Thoracic aorta (tissue), 2 donors: ENCODE measurements around the gene PFDN6. TPM values are rescaled to one million over a fixed set of nuclear protein-coding genes. Genes with fewer than 3 reads are reported as not detected.

Experiments
- ATAC-seq: fragments of 150-250 bp; one replicate; pipeline ENCODE4 v1.8.0; 2017; ENCODE audit warnings: low read depth; ENCODE audit not compliant: insufficient number of reproducible peaks, low FRiP score
- DNase-seq: peaks from one replicate; pipeline ENCODE4 v3.0.0-alpha.2; 2020; ENCODE audit warnings: low spot score
- H3K27ac ChIP-seq, 2 donors: fragments of 200-600 bp; sonication (generic); 1 replicate in 1 of 2; 2 replicates in 1 of 2; pipeline ENCODE4 v1.5.1; 2016; ENCODE audit warnings: mild to moderate bottlenecking in 2 of 2, moderate library complexity in 2 of 2
- H3K27me3 ChIP-seq: fragments of 200-600 bp; sonication (generic); replicated peaks from 2 replicates; pipeline ENCODE4 v1.6.0; 2016; ENCODE audit warnings: mild to moderate bottlenecking; ENCODE audit not compliant: insufficient read depth
- H3K36me3 ChIP-seq: fragments of 200-600 bp; sonication (generic); one replicate; pipeline ENCODE4 v1.5.1; 2016
- H3K4me1 ChIP-seq, 2 donors: fragments of 200-600 bp; sonication (generic); 1 replicate in 1 of 2; 2 replicates in 1 of 2; pipeline versions ENCODE4 v1.5.1 to v1.6.0; 2016; ENCODE audit warnings: low read depth in 2 of 2, mild to moderate bottlenecking in 1 of 2; ENCODE audit not compliant: control insufficient read depth in 1 of 2
- H3K4me3 ChIP-seq: fragments of 200-600 bp; sonication (generic); 2 replicates; pipeline ENCODE4 v1.5.1; 2016; ENCODE audit warnings: mild to moderate bottlenecking
- H3K9me3 ChIP-seq: fragments of 200-600 bp; sonication (generic); 2 replicates; pipeline ENCODE4 v1.5.1; 2016
- total RNA-seq, 2 donors: library from RNA; depleted of rRNA; stranded (reverse); fragments of >200 nt; gene quantifications; one replicate each; pipeline versions ENCODE4 v1.1.0 to v1.2.3, GENCODE V29; 2016
- TF ChIP-seq, protein P1 (sequence below): fragments of 200-600 bp; sonication (generic); IDR thresholded peaks from one replicate; pipeline ENCODE4 v1.5.1; 2019; ENCODE audit warnings: antibody characterized with exemption

The PFDN6 gene
- total RNA-seq, 2 donors from 2014 or later: 26.8 to 31.9 TPM

DNA sequence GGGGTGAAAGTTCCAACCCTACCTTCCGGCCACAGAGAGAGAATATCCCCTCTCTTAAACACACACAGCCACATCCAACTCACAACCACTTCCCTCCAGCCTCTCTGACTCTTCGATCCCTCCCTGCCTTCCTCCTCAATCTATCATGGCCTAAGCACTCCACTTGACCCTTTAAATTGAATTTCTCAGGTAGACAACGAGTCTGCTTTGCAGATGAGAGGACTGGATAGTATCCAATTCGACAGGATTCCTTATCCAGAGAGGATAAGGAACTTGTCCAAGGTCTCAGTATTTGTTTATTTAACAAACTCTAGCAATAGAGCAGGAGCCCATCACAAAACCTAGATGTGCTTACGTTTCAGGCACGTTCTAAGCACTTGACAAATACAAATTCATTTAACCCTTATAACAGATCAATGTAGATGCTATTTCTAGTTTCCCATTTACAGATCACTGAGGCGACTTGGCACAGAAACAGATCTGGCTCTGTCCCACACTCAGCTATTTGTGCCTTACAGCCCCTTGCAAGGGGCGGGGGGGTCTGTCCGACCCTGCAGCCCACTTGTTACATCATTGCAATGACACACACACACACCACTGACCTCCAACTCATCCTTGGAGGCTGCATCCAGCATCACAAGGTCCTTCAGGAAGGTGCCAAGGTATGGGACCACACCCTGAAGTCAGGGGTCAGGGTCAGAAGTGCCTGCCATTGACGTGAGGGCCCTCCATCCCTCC, 4.9 kb downstream of the PFDN6 start:
- Histone ChIP-seq H3K27me3 (no peaks in the 10 kb centered on the region), H3K4me1 (peaks cover 13 to 18% of the 10 kb centered on the region in 2 donors), H3K27ac (no peak overlapping the region), H3K9me3 (no peaks in the 10 kb centered on the region), H3K36me3 (peaks cover 26% of the 10 kb centered on the region), H3K4me3 (no peak overlapping the region)
- ATAC-seq (no peak), DNase-seq (no peak)
- TF ChIP-seq, protein P1, sequence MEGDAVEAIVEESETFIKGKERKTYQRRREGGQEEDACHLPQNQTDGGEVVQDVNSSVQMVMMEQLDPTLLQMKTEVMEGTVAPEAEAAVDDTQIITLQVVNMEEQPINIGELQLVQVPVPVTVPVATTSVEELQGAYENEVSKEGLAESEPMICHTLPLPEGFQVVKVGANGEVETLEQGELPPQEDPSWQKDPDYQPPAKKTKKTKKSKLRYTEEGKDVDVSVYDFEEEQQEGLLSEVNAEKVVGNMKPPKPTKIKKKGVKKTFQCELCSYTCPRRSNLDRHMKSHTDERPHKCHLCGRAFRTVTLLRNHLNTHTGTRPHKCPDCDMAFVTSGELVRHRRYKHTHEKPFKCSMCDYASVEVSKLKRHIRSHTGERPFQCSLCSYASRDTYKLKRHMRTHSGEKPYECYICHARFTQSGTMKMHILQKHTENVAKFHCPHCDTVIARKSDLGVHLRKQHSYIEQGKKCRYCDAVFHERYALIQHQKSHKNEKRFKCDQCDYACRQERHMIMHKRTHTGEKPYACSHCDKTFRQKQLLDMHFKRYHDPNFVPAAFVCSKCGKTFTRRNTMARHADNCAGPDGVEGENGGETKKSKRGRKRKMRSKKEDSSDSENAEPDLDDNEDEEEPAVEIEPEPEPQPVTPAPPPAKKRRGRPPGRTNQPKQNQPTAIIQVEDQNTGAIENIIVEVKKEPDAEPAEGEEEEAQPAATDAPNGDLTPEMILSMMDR: no peak

DNA sequence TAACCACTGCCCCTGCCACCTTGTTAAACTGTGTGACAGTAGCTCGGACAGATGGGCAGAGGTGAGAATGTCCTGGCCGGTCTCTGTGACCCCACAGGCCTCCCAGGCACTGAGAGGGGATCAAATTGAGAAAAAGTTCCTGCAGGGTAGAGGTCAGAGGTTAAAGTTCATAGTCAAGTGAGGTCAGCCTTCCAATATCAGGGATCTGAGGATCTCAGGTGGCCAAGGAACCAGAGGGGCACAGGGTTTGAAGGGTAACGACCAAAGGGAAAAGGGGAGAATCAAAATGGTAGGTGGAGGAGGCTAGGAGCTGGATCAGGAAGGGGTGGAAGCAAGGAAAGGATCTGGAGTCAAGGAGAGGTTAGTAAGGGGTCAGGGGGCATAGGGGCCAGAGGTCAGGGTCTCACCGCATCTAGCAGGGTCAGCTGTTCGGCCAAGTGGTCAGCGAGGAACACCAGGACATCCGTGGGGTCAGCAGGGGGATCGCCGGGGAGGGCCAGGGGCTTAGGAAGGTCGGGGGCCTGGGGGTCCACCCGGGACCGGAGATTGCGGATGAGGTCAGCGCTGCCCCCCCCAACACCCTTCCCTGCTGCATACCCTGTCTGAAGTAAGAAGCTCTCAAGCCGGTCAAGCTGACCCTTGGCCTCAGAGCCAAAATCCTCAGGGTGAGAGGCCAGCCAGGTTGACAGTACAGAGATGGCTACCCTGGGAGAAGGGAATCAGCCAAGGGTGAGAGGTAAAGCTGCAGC, 6.4 kb downstream of the PFDN6 start:
- H3K36me3 ChIP-seq: peaks cover 26% of the 10 kb centered on the region
- TF ChIP-seq, protein P1: no peak
- no peak overlapping the region for H3K27ac ChIP-seq
- DNase-seq (no peak), ATAC-seq (no peak)
- no peak overlapping the region for H3K4me3 ChIP-seq
- H3K9me3 ChIP-seq: no peaks in the 10 kb centered on the region
- peaks cover 15 to 18% of the 10 kb centered on the region in 2 donors for H3K4me1 ChIP-seq
- H3K27me3 ChIP-seq: no peaks in the 10 kb centered on the region

DNA sequence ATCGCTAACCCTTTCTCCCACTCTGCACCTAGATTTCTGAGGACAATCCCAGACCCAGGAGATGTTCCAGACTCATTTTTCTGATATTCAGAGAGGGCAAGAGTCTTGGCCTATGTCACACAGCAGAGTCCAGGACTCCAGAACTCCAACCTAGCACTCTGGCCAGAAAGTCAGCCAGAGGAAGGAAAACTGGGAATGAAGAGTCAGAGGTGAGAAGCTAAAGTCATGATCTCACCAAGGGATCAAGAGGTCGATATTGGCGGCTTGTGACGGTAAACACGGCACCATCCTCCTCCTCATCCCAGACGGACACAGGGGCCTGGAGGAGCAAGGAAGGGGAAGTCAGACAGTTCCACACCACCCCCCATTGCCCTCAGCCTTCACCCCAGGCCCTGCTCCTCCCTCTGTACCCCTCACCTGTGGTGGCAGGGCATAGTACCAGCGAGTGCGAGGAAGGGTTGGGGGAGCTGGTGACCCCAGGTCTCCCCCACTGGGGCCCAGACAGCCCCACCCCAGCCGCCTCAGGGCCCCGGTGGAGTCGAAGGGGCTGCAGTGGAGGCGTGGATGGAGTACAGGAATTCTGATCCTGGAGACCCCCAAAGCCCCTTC, 7.5 kb downstream of the PFDN6 start:
- ATAC-seq (no peak), DNase-seq (no peak)
- TF ChIP-seq, protein P1: no peak
- Histone ChIP-seq H3K27me3 (no peaks in the 10 kb centered on the region), H3K4me1 (peaks cover 15 to 20% of the 10 kb centered on the region in 2 donors), H3K36me3 (peaks cover 20% of the 10 kb centered on the region), H3K27ac (peak overlapping the region; percentile 74 to 92), H3K4me3 (peak overlapping the region; percentile 79), H3K9me3 (no peaks in the 10 kb centered on the region)

DNA sequence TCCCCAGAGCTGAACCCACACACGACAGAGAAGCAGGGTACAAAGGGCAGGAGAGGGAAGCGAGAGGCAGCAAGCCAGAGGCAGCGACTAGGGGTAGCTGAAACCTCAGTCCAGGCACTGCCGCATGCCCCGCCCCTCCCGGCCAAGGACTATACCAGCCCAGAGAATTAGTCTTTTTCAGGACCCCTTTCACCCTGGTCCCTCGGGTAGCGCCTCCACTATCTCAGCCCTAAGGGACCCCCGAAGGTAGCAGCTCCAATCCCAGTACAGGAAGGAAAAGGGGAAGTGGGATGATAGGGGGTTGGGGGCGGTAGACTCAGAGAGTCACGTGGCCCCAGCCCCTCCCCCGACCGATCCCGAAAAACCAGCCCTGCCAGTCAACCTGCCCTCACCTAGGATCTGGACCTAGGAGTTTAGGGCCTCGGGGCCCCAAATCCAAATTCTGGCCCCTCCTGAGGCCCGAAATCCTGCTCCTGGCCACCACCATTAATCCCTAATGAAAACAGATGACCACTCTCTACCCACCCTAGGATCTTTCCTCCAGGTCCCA, 8.1 kb downstream of the PFDN6 start:
- TF ChIP-seq, protein P1: no peak
- H3K27ac ChIP-seq: peak overlapping the region; percentile 74 to 92
- H3K4me1 ChIP-seq: peaks cover 15 to 20% of the 10 kb centered on the region in 2 donors
- peaks cover 15% of the 10 kb centered on the region for H3K36me3 ChIP-seq
- no peaks in the 10 kb centered on the region for H3K9me3 ChIP-seq
- no peaks in the 10 kb centered on the region for H3K27me3 ChIP-seq
- H3K4me3 ChIP-seq: peak overlapping the region; percentile 79
- ATAC-seq (no peak), DNase-seq (no peak)
